ENCODE results near the gene C17orf114.
A peak's percentile ranks its signal among the peaks of the same experiment; 100 is the strongest.

Gene C17orf114

DNA sequence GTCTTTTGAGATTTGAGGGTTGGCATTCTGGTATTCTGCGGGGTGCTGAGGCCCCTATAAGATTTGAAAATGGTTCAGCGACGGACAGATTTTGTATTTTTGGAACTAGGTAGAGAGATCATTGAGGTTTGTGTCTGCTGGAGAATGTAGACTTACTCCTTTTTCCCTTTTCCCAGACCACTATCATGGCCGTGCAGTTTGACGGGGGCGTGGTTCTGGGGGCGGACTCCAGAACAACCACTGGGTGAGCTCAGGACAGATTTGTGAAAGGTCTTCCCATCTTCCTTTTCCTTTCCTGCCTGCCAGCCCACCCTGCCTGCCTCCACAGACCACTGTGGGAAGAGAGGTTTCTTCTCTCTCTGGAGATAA lies 5.6 kb downstream of the C17orf114 start:
- Histone ChIP-seq H3K27me3 (ENCODE audit: control insufficient read depth, insufficient read depth, low read length) (no peaks in the 10 kb centered on the region), H3K9me3 (ENCODE audit: control insufficient read depth in 2 of 3, insufficient read depth in 1 of 3, low read length in 3 of 3) (no peaks in the 10 kb centered on the region), H3K4me1 (ENCODE audit: control insufficient read depth in 2 of 3, insufficient read depth in 2 of 3, low read depth in 1 of 3, low read length in 3 of 3) (peaks cover 0 to 7% (median 0%) of the 10 kb centered on the region in 3 donors), H3K36me3 (ENCODE audit: control insufficient read depth in 2 of 3, insufficient read depth in 3 of 3, low read length in 3 of 3) (peaks cover 5 to 20% (median 13%) of the 10 kb centered on the region in 3 donors), H3K27ac (ENCODE audit: low read depth in 2 of 2, low read length in 2 of 2) (peak overlapping the region; percentile 52 to 71), H3K9ac (ENCODE audit: low read length in 3 of 3) (peak overlapping the region; percentile 76 to 96 (median 81)), H3K4me3 (ENCODE audit: low read length in 3 of 3) (peak overlapping the region; percentile 95 to 100 (median 96))
- TF ChIP-seq CTCF (IDR thresholded peaks at IDR 0.05; ENCODE audit: borderline replicate concordance, extremely low read depth, insufficient read depth), result no peak
- no peak for FAIRE-seq
- DNase-seq, result peak in 1 of 5 donors; percentile 60
- intact Hi-C loops (cut with DNase I), result no loop called here

DNA sequence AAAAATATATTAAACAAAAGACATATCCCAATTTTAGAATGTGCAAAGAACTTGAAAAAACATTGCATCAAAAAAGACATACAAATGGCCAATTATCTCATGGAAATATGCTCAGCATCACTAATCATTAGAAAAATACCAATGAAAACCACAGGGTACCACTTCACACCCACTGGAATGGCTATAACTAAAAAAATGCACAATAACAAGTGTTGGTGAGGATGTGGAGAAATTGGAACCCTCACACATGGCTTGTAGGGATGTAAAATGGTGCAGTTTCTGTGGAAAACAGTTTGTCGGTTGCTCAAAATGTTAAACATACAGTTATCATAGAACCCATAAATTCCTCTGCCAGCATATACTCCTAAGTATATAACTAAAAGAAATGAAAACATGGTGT lies 7.0 kb downstream of the C17orf114 start:
- intact Hi-C loops (cut with DNase I), result no loop called here
- TF ChIP-seq CTCF (IDR thresholded peaks at IDR 0.05; ENCODE audit: borderline replicate concordance, extremely low read depth, insufficient read depth), result no peak

GRCh38 chr17:4790705-4791088 lies 11.4 kb downstream of the C17orf114 start:
- Histone ChIP-seq H3K4me3 (ENCODE audit: low read length in 3 of 3) (peak overlapping the region; percentile 83 to 92 (median 86)), H3K27me3 (ENCODE audit: control insufficient read depth, insufficient read depth, low read length) (peaks cover 5% of the 10 kb centered on the region), H3K9ac (ENCODE audit: low read length in 3 of 3) (peak overlapping the region; percentile 64 to 82 (median 80)), H3K36me3 (ENCODE audit: control insufficient read depth in 2 of 3, insufficient read depth in 3 of 3, low read length in 3 of 3) (no peaks in the 10 kb centered on the region), H3K4me1 (ENCODE audit: control insufficient read depth in 2 of 3, insufficient read depth in 2 of 3, low read depth in 1 of 3, low read length in 3 of 3) (peaks cover 0 to 20% (median 12%) of the 10 kb centered on the region in 3 donors), H3K27ac (ENCODE audit: low read depth in 2 of 2, low read length in 2 of 2) (peak overlapping the region; percentile 92 to 93), H3K9me3 (ENCODE audit: control insufficient read depth in 2 of 3, insufficient read depth in 1 of 3, low read length in 3 of 3) (no peaks in the 10 kb centered on the region)
- FAIRE-seq, result no peak
- intact Hi-C loops (cut with DNase I), result no loop called here
- no peak for DNase-seq
- no peak for TF ChIP-seq CTCF (IDR thresholded peaks at IDR 0.05; ENCODE audit: borderline replicate concordance, extremely low read depth, insufficient read depth)

More for the DNA sequence above, 7.0 kb downstream of the C17orf114 start:
- Histone ChIP-seq H3K27ac (ENCODE audit: low read depth in 2 of 2, low read length in 2 of 2) (no peak overlapping the region), H3K4me3 (ENCODE audit: low read length in 3 of 3) (peak overlapping the region in 1 of 3 donors; percentile 100), H3K9ac (ENCODE audit: low read length in 3 of 3) (no peak overlapping the region), H3K9me3 (ENCODE audit: control insufficient read depth in 2 of 3, insufficient read depth in 1 of 3, low read length in 3 of 3) (no peaks in the 10 kb centered on the region), H3K27me3 (ENCODE audit: control insufficient read depth, insufficient read depth, low read length) (no peaks in the 10 kb centered on the region), H3K4me1 (ENCODE audit: control insufficient read depth in 2 of 3, insufficient read depth in 2 of 3, low read depth in 1 of 3, low read length in 3 of 3) (peaks cover 0 to 12% (median 4%) of the 10 kb centered on the region in 3 donors), H3K36me3 (ENCODE audit: control insufficient read depth in 2 of 3, insufficient read depth in 3 of 3, low read length in 3 of 3) (peaks cover 5 to 20% (median 13%) of the 10 kb centered on the region in 3 donors)
- DNase-seq, result no peak
- no peak for FAIRE-seq
